ENCODE data around the gene CEP131.

The CEP131 gene

DNA sequence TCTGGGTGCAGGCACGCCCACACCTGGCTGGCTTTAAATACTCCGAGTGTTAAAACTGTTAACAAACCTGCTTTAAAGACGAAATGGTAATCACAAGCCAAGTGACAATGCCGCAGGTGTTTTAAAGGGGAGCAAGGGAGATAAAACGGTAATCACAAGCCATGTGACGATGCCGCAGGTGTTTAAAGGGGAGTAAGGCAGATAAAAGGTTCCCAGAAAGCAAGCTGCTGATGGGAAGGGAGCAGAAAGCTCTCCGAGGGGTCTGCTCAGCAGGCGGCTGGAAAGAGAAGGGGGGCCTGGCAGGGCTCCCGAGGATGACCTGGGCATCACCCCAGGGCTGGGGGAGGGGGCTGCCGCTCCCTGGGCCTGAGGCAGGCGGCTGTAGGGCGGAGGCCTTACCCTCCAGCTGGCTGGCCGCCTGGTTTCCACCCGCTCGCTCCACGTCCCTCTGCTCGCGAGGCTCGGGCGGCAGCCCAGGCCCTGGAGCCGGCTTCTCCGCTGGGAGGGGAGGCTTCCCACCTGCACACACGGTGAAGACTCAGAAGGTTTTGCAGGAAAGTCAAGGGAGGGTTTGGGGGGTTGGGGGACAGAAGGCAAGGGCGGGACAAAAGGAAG, 28.4 kb upstream of the CEP131 start:
- DNase-seq = no peak

DNA sequence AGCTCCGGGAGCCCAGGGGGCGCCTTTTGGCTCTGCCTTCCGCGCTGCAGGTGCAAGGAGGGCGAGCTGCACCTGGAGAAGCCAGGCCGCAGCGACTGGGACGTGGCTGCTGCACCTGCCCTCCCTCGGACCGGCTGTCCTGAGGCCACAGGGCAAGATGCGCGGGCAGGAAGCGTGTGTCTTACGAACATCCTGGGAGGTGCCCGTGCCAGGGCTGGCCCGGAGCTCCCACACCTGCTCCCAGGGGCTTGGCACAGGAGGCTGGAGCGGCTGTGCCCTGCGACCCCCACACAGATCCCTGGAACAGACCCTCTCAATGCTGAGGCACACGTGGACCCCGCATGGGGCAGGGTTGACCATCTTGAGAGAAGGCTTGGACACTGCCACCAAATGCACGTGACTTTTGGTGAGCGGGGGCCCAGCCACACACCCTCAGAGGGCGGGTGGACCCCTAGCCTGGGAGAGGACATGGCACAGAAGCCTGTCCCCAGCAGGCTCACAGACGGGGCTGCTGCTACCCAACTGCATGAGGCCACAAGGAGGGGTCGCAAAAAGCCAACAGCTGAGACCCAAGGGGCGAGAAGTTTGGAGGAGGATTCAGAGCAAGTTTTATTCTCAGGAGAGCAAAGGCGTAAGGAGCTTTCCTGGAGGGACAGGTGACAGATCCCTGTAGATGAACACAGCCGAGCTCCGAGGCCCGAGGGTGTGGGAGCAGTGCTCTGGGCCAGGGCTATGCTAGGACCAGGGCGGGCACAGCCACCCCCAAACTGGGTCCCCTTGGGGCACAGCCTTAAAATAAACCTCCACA, 27.7 kb upstream of the CEP131 start:
- no peak for DNase-seq

DNA sequence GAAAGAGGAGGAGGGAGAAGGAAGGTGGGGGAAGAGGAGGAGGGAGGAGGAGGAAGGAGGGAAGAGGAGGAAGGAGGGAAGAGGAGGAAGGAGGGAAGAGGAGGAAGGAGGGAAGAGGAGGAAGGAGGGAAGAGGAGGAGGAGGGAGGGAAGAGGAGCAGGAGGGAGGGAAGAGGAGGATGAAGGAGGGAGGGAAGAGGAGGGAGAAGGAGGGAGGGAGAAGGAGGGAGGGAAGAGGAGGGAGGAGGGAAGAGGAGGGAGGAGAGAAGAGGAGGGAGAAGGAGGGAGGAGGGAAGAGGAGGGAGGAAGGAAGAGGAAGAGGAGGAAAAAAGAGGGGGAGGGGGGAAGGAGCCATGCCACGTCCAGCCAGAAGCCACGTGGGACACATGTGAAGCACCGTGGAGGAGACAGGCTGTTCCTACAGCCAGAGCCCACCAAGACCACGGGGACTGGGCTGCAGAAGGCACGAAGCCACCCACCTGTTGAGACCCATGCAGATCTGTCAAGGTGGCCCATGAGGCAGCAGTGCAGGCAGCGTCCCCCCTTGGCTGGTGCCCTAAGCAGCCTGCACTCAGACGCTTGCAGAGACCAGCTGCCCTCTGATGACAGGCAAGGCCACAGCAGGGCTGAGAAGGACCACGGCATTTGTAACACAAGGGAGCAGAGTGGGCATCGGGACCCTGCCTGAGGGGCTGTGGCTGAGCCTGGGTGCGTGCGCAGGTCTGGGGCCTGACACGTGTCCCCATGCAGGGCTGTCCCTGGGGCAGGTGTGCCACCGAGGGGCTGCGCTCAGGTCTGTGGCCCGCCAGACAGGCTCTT, 26.7 kb upstream of the CEP131 start:
- DNase-seq = no peak

DNA sequence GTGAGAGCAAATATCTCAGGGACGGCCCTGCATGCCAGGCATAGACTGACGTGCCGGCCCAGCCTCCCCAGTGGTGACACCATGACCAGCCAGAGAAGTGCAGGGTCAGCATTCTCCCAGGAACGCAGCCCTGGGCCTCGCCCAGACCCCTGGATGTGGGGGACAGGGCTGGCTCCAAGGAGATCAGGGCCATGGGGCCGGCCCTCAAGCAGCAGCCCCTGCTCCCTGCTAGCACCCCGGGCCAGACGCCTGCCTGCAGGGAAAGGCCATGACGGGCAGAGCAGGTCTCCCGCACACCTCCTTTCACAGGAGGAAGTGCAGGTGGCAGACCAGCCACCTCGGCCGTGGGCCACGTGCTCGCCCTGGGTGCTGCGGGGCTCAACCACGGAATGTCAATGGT, 25.9 kb upstream of the CEP131 start:
- no peak for DNase-seq

DNA sequence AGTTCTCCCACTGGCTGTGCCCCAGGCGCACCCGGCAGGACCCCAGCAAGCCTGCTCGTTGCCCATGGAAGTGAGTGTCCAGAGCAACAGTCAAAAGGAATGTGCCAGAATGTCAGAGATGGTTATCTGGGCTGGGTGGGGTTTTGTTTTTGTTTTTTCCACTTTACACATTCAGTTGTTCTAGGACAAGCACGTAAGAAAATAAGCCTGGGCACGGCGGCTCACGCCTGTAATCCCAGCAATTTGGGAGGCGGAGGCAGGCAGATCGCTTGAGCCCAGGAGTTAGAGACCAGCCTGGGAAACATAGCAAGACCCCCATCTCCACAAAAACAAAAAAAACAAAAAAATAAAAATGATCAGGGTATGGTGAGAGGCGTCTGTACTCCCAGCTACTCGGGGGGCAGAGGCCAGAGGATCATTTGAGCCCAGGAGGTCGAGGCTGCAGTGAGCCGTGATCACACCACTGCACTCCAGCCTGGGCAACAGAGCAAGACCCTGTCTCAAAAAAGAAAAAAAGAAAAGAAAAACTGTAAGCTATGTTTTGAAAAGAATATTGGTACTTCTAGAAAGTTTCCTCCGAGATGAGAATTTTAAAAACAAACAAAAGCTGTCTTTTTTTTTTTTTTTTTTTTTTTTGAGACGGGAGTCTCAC, 24.7 kb upstream of the CEP131 start:
- DNase-seq = no peak

DNA sequence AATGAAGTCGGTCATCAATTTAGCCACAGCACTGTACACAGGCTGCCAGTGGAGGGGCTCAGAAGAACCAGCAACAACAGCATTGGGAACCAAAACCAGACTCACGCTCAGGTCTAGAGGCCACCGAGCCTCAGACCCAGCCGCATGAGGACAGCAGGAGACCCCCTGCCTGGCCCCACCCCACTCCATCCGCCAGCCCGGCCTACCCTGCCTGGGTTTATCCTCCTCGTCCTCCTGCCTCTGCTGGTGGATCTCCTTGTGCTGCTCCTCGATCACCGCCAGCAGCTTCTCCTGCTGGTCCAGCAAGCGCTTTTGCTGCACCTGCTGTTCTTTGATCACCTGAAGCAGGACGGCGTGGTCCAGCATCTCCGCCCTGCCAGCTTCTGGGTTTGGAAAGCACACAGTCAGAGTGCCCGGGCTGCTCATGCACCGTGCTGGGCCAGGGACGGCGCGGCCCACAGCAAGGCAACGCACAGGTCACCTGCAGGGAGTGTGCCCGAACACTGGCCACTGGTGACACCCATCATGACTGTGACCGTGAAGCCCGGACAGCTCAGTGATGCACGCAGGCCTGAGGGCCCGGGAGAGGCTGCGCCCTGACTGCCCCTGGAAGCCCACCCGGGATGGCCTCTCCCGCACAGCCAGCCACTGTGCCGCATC, 24.0 kb upstream of the CEP131 start:
- DNase-seq = no peak

DNA sequence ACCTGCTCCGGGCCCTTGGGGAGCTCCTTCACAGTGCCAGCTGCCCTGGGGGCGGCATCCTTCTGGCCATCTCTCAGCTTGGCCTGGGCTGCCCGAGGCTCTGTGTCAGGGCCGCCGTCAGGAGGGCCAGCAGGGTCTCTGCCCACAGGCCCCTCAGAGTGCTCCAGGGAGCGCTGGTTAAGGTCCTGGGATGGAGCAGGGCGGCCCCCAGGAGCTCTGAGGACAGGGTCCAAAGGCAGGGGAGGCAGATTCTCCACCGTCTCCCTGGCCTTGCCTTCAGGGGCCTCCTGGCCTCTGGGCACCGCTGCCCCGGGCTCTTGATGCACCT, 23.5 kb upstream of the CEP131 start:
- DNase-seq = no peak

DNA sequence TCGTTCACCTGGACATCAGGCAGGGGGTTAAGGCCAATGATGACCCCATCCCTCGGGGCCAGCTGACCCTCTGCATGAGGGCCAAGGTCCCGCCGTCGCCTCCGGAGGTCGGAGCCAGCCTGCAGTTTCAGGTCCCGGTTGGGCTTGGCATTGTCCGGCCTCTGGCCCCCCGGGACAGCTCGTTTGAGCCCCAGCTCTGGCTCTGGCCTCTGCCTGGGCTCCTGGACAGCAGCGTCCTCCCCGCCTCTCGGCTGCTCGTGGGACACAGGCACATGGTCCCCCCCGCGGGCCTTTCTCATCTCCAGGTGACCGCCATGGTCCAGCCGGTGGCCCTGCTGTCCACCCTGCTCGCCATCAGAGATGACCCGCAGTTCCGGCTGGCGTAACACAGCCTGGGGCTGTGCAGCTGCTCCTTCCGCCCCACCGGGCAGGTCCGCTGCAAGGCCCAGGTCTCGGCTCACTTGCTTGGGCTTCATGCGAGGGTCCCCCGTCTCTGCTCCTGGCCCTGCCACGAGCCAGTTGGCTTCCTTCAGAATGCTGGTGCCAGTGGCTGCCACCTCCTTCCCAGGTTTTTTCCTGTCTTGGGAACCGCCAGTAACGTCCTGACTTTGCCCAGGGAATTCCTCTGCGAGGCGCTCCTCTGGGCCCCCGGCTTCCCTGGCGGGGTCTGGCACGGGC, 23.0 kb upstream of the CEP131 start:
- DNase-seq = no peak

DNA sequence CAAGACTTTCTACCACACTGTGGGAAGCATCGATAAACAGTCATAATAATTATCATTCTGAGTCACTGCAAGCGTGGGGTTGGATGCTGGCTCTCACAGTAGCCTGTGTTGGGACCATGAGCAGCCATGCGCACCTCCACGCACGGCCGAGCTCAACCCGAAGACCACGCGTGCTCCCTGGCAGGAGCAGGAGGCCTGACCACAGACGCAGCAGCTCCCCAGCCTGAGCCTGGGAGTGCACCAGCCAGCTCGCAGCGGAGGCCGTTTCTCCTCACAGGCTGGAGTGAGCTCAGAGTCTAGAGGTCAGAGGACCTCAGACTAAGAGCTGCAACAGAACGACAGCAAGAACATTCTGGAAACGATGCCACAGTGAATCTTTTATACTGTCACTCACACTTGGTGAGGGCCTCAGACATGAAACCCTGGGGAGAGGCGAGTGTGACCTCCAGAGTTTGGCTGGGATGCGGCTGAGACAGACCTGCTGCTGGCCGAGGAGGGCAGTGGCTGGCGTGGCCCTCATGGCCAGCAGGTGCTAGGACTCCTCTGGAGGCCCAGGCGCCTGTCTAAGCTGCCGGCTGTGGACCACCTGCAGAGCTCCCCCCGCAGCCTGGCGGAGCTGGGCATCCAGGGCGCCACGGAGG, 22.4 kb upstream of the CEP131 start:
- DNase-seq = no peak

DNA sequence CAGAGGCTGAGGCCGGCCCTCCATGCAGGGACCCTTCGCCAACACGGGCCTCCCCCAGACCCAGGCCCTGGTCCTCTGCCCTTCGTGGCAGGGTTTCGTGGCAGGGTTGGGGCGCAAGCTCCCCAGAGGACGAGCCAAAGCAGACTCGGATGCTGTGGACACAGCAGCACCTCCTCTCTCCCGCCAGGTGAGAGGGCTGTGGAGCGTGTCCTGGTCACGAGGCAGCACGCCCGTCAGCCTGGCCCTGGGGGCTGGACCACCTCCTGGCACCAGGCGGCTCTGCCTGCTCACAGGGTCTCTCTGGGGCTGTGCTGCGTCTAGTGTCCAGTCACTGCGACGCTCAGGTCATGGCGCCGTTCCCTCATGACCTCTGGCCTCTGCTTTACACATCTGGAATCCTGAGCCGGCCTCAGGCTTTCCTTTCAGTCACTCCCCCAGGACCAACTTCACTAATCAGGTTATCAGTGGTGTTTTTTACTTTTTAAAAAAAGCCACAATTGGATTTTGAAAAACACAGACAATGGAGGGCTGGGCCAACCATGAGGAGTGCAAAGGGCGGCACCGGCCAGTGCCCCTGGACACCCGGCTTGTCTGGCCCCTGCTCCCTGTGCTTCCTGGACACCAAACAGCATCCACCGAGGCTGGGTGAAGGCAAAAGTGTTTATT, 21.7 kb upstream of the CEP131 start:
- DNase-seq = no peak

DNA sequence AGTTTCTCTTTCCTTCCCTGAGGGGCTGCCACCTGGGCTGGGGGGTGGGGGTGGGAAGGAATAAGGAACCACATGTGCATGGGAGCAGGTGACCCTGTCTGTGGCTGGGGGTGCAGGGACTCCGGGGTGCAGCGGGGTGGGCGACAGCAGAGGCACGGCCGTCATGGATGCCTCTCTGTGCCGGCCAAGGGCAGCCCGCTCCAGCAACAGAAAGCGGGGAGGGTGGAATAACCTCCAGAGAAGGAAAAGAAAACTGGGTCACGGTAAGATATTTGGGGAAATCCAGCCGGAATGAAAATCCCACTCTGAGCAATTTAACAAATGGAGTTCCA, 20.5 kb upstream of the CEP131 start:
- no peak for DNase-seq

DNA sequence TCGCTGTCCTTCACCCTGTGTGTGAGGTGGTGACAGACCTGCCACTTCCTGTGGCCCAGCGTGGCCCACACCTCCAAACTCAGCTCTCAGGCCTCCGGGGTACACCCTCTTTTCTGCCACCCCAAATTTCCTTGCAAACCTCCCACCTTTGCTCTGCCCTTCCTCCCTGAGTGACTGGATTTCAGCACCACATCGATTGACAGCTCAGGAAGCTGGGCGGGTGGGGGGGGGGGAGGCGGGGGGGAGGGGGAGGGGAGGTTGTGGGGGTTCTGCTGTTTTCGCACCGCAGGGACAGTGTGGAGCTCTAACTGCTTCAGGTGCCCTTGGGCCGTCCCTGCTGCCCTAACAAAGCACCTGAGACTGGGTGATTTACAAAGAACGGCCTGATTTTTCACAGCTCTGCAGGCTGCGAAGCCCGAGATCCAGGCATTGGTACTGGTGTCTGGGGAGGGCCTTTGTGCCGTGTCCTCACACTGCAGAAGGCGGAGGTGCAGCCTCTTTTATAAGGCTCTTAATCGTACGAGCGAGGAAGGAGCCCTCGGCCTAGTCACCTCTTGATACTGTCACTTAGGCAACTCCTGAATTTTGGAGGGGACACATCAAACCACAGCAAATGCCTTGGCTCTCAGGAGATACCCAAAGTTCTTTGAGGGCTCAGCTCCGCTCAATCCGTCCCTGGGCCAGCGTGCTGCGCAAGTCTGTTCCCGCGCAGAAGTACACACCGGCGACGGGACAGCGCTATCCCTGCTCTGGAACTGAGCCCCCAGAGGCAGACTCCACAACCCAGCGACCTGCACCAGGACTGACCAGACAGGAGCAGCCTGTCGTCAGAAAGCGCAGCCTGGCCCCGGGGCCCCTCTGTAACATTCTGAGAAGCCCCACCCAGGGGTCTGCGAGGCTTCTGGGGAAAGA, 19.9 kb upstream of the CEP131 start:
- DNase-seq = no peak

DNA sequence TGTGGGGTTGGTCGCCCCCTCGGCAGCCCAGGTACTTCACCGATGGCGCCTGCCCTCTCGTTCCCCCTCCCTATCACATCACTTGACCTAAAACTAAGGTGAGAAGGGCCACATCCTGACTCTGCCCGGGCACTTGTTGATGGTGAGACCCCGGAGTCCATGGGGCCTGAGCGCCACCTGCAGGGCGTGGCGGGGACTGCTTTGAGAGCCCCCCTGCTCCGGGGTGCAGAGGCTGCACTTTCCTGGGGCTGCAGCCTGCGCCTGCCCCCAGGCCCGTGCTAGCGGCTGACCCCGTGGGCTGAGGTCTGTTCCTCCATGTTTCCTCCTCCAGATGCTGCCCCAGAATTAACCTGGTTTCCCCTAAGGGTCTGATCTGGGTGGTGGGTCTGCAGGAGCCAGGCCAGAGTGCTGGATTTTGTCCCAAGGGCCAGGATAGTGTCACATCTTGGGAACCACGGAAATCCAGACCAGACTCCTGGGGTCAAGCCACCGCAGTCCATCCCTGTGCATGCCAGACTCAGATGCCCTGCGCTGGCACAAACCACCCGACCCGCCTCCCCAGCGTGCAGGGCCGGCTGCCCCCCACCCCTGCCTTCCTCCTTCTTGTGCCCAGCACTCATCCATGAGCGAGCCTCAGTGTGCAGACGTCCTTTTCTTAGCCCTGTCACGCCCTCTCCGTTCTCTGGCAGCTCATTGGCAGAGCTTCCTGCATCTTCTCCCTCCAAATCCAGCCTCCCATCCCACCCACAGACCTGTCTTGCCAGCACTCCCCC, 19.1 kb upstream of the CEP131 start:
- DNase-seq = peak; percentile 31

DNA sequence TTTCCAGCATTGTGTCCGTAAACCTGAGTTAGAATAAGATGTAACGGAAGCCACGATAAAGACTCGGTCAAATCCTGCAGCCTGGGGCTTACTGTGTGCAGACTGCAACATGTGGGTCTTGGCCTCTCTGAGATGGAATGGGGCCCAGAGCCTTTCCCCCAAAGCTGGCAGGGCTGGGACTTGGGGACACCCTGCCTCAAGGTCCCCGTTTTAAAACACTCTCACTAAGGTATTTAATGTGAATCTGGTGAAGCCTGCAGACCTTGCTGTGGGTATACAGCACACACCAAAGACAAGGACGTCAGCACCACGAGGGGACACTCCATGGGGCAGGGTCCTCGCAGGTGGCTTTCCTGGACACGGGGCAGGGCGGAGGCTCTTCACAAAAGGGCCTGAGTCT, 18.4 kb upstream of the CEP131 start:
- no peak for DNase-seq

DNA sequence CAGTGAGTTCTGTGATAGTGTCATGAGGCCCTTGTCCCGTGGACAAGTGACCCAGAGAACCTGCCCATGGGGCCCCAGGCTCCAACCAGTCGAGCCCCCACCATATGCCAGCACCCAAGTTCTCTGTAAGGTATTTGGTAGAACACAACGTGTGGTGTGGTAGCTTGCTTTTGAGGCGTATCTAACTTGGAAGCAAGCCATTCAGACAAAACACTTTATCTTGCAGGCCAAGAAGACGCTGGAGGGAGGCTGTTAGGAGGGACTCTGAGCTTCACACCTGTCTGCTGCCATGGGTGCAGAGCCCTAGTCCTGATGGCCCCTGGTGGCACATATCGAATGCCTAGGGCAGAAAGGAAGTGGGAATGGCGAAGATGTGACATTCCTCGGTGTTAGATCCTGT, 18.0 kb upstream of the CEP131 start:
- no peak for DNase-seq

DNA sequence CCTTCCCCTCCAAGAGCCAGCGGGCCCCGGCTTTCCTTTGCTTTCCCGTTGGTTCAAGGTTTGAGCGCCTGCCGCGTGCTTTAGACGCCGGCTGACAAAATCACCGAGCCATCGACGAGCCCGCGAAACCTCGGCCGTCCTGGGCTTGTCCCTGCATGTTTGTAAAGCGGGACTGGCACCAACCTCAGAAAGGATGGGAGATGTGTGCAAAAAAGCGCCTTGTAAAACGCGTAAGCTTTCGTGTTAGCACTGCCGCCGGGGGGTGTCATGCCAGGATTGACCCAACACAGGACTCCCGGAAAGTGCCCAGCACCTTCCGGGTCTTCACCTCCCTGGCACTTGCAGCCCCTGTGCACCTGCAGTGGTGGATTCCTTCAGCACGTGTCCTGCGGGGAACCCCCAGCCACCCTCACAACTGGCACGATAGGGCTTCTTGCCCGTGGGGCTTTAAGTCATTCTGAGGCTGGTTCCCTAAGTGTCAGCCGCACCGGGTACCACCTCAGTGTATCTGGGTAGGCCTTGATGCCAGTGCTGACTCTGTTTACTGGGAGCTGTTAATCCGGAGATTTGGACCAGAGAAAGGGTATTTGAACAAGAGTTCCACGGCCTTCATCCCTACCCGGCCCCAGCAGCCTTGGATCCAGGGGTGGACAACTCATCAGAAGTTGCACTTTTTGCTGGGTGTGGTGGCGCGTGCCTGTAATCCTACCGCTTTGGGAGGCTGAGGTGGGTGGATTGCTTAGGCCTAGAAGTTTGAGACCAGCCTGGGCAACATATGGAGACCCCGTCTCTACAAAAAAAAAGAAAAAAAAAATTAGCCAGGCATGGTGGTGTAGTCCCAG, 17.2 kb upstream of the CEP131 start:
- no peak for DNase-seq

DNA sequence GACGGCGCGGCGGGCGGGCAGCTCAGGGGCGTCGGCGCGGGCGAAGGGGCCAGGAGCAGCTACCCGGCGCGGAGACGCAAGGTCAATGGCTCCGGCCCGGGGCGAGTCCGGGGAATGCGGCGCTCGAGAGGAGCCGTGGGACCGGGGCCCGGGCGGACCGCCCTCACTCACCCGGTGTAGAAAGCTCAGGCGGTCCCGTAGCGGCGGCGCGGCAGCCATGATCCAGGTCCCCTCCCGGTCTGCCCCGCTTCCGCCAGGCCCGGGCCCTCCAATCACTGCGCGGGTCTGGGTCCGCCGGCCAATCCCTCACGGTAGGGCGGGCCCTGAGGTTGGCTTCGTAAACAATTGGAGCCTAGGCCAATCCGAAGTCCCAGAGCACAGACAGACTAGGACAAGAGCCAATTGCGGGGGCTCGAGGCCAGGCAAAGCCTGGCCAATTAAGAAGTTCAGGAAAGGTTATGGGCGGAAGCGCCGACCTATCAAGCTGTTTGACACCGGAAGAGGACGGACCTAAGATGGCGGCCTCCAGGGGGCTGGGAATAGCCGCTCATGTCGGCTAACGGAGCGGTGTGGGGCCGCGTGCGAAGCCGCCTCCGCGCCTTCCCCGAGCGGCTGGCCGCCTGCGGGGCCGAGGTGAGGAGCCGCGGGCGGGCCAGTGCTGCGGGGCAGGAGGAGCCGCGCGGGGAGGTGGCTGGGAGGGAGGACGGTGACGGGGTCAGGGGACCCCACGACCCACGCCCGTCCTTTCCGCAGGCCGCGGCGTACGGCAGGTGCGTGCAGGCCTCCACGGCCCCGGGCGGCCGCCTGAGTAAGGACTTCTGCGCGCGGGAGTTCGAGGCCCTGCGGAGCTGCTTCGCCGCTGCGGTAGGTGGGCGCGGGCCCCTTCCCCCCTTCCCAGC, 16.3 kb upstream of the CEP131 start, which contains the start of the genes NDUFAF8 and TEPSIN:
TSS of gene NDUFAF8 (plus strand) at position 504 of the 899 bp plus-strand sequence. CDS start at position 550, 46 bp downstream.
TSS of gene TEPSIN (minus strand) at position 241 of the 899 bp plus-strand sequence. CDS start at position 219, 22 bp downstream.
- peak; percentile 100 for DNase-seq

Measured in inflammatory macrophage treated with lipopolysaccharide for 4 hours (primary cell).